Loucy (cell line): ENCODE measurements around the gene PM20D1.

Source experiments
- H2AFZ ChIP-seq: fragments of 200-600 bp; sonication (generic); 2 replicates; pipeline ENCODE4 v1.6.0; 2016; ENCODE audit warnings: antibody characterized with exemption, mild to moderate bottlenecking, low read length, moderate library complexity
- H3F3A ChIP-seq: fragments of 200-600 bp; 2 replicates; pipeline ENCODE4 v1.6.0; 2016; ENCODE audit warnings: antibody characterized with exemption, low read depth, mild to moderate bottlenecking
- H3K27me3 ChIP-seq: fragments of 200-600 bp; sonication (generic); 2 replicates; pipeline ENCODE4 v1.6.1; 2014; ENCODE audit warnings: low read length, mild to moderate bottlenecking; ENCODE audit not compliant: insufficient read depth, poor library complexity, severe bottlenecking
- H3K36me3 ChIP-seq: fragments of 200-600 bp; sonication (generic); 2 replicates; pipeline ENCODE4 v1.6.1; 2016; ENCODE audit warnings: low read length; ENCODE audit not compliant: insufficient read depth
- H3K4me1 ChIP-seq: fragments of 200-600 bp; sonication (generic); 2 replicates; pipeline ENCODE4 v1.5.1; 2014; ENCODE audit warnings: low read length, mild to moderate bottlenecking; ENCODE audit not compliant: insufficient read depth, poor library complexity, severe bottlenecking
- H3K4me2 ChIP-seq: fragments of 200-600 bp; sonication (generic); 2 replicates; pipeline ENCODE4 v1.6.0; 2014; ENCODE audit warnings: antibody characterized with exemption, low read length, low read depth, mild to moderate bottlenecking; ENCODE audit not compliant: poor library complexity, severe bottlenecking
- H3K4me3 ChIP-seq: fragments of 200-600 bp; sonication (generic); 2 replicates; pipeline ENCODE4 v1.5.1; 2014; ENCODE audit warnings: low read length, mild to moderate bottlenecking, mixed read lengths; ENCODE audit not compliant: poor library complexity, severe bottlenecking
- H3K79me2 ChIP-seq: fragments of 200-600 bp; sonication (generic); 2 replicates; pipeline ENCODE4 v1.6.1; 2014; ENCODE audit warnings: low read length; ENCODE audit not compliant: insufficient read depth
- H3K9ac ChIP-seq: fragments of 200-600 bp; sonication (generic); 2 replicates; pipeline ENCODE4 v1.6.0; 2014; ENCODE audit warnings: mild to moderate bottlenecking, low read depth, low read length, moderate library complexity; ENCODE audit not compliant: poor library complexity, severe bottlenecking
- H3K9me2 ChIP-seq: fragments of 200-600 bp; sonication (generic); replicated peaks from 2 replicates; pipeline ENCODE4 v1.6.1; 2016; ENCODE audit warnings: low read depth, low read length, mixed read lengths
- H3K9me3 ChIP-seq: fragments of 200-600 bp; sonication (generic); 2 replicates; pipeline ENCODE4 v1.6.1; 2014; ENCODE audit warnings: mild to moderate bottlenecking, antibody characterized with exemption, low read length, low read depth; ENCODE audit not compliant: insufficient read depth
- H4K20me1 ChIP-seq: fragments of 200-600 bp; sonication (generic); 2 replicates; pipeline ENCODE4 v1.6.0; 2014; ENCODE audit warnings: antibody characterized with exemption, low read length, mild to moderate bottlenecking; ENCODE audit not compliant: insufficient read depth, poor library complexity, severe bottlenecking
- EZH2phosphoT487 ChIP-seq: fragments of 200-600 bp; IDR thresholded peaks from 2 replicates; pipeline ENCODE4 v1.6.1; 2018; ENCODE audit warnings: antibody characterized with exemption, mild to moderate bottlenecking, moderate library complexity, borderline replicate concordance
- TF ChIP-seq, protein P1 (sequence below): fragments of 200-600 bp; sonication (generic); conservative IDR thresholded peaks from 2 replicates; pipeline ENCODE4 v1.5.1; 2014; ENCODE audit warnings: mild to moderate bottlenecking, antibody characterized with exemption, low read length

PM20D1 gene

DNA sequence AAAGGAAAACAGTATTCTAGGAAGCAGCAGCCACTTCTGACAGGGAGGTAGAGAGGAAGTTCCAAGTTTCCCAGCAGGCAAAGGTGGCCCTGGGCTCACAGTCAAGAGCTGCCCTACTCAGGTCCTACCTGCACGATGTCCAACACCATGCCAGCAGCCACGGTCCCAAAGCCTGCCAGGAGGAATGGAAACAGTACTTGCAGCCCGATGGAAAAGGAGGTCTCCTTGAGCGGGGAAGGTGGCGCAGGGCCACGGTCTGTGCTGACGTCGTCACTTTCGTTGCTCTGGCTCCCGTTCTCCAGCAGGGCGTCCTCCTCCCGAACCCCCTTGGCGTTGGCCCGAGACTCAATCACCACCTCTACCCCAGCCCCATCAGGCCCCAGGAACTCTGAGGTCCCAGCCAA lies 40.0 kb downstream of the PM20D1 start:
- H4K20me1 ChIP-seq: peaks cover 44% of the 10 kb centered on the region
- H3K4me2 ChIP-seq: peak overlapping the region; percentile 96
- peaks cover 76% of the 10 kb centered on the region for H3K79me2 ChIP-seq
- no peaks in the 10 kb centered on the region for H3K9me3 ChIP-seq
- no peaks in the 10 kb centered on the region for H3K9me2 ChIP-seq
- H3F3A ChIP-seq: no peaks in the 10 kb centered on the region
- H3K36me3 ChIP-seq: no peaks in the 10 kb centered on the region
- no peak overlapping the region for H2AFZ ChIP-seq
- TF ChIP-seq, protein P1, sequence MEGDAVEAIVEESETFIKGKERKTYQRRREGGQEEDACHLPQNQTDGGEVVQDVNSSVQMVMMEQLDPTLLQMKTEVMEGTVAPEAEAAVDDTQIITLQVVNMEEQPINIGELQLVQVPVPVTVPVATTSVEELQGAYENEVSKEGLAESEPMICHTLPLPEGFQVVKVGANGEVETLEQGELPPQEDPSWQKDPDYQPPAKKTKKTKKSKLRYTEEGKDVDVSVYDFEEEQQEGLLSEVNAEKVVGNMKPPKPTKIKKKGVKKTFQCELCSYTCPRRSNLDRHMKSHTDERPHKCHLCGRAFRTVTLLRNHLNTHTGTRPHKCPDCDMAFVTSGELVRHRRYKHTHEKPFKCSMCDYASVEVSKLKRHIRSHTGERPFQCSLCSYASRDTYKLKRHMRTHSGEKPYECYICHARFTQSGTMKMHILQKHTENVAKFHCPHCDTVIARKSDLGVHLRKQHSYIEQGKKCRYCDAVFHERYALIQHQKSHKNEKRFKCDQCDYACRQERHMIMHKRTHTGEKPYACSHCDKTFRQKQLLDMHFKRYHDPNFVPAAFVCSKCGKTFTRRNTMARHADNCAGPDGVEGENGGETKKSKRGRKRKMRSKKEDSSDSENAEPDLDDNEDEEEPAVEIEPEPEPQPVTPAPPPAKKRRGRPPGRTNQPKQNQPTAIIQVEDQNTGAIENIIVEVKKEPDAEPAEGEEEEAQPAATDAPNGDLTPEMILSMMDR: no peak
- no peak for TF ChIP-seq EZH2phosphoT487
- H3K4me3 ChIP-seq: peak overlapping the region; percentile 87
- no peaks in the 10 kb centered on the region for H3K27me3 ChIP-seq
- peak overlapping the region; percentile 44 for H3K9ac ChIP-seq
- peaks cover 79% of the 10 kb centered on the region for H3K4me1 ChIP-seq

DNA sequence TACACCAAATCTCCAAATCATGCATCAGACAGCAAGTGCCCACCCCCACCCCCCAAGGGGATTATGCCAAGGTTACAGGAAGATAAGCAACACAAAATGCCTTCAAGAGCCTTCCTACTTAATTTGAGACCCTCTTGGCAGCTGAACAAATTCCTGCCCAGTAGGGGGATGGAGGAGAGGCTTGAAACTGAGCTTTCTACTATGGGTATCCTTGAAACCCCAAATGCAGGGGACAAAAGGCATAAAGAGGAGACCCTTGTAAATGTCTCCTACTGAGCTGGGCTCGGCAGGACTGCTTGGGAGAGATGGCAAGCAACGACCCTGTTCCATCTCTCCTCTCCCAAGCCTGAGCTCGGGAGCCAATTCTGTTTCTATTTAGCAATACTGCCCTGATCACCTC lies 40.5 kb downstream of the PM20D1 start:
- TF ChIP-seq, protein P1: no peak
- no peak for TF ChIP-seq EZH2phosphoT487
- no peaks in the 10 kb centered on the region for H3K9me2 ChIP-seq
- H2AFZ ChIP-seq: no peak overlapping the region
- H4K20me1 ChIP-seq: peaks cover 44% of the 10 kb centered on the region
- H3K9me3 ChIP-seq: no peaks in the 10 kb centered on the region
- H3K27me3 ChIP-seq: no peaks in the 10 kb centered on the region
- peak overlapping the region; percentile 96 for H3K4me2 ChIP-seq
- H3K4me1 ChIP-seq: peaks cover 82% of the 10 kb centered on the region
- peak overlapping the region; percentile 44 for H3K9ac ChIP-seq
- peak overlapping the region; percentile 87 for H3K4me3 ChIP-seq
- peaks cover 78% of the 10 kb centered on the region for H3K79me2 ChIP-seq
- no peaks in the 10 kb centered on the region for H3K36me3 ChIP-seq
- H3F3A ChIP-seq: no peaks in the 10 kb centered on the region

DNA sequence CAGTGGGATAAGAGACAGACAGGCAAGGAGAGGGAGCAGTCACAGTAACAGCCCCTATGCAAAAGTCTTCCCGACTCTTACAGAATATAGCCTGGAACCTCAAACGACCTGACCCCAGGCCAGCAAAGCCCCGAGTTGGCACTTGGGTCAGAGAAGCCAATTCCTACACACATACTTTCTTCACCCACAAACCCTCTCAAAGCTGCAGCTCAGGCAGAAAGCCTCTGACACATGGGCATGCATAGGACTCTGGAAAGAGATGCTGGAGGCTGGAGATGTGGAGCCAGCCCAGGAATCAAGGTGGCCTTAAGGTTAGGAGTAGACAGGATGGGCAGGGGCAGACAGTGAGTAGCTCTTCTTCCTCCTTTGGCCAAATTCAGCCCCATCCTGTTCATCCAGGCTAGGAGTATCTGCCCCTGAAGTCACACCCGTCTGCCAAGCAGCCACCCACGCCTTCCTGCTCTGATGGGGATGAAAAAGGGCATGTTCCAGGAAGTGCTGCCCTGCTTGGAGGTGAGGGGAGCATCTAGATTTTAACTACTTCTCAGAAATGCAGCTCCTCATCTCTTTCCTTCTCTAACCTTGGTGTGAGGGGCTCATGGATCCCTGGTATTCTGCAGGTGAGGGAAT lies 44.7 kb downstream of the PM20D1 start:
- Histone ChIP-seq H3K4me3 (peak overlapping the region; percentile 61), H3K9ac (peak overlapping the region; percentile 36), H3F3A (no peaks in the 10 kb centered on the region), H3K9me3 (no peaks in the 10 kb centered on the region), H3K4me1 (peaks cover 63% of the 10 kb centered on the region), H4K20me1 (peaks cover 25% of the 10 kb centered on the region), H3K27me3 (no peaks in the 10 kb centered on the region), H2AFZ (no peak overlapping the region), H3K4me2 (peak overlapping the region; percentile 96), H3K9me2 (no peaks in the 10 kb centered on the region), H3K79me2 (peaks cover 56% of the 10 kb centered on the region), H3K36me3 (peaks cover 5% of the 10 kb centered on the region; the same call in 1 of the 2 replicates)
- TF ChIP-seq, protein P1: no peak
- no peak for TF ChIP-seq EZH2phosphoT487
